Progenitor cell of endocrine pancreas (in vitro differentiated cells): Measurements from ENCODE around the gene SH2D1B. TPM values are rescaled to one million over a fixed set of nuclear protein-coding genes. Genes with fewer than 3 reads are reported as not detected.
"Not testable (repeated sequence)": the region's sequence is repeated elsewhere in the genome, so short reads cannot be mapped to it uniquely, and the experiment has no call there.

Experiments
- DNase-seq: peaks from one replicate; pipeline ENCODE4 v3.0.0; 2021; ENCODE audit warnings: low spot score; ENCODE audit not compliant: unreplicated experiment
- H3K27ac Mint-ChIP-seq: 2 replicates; pipeline ENCODE4 v1.8.0; 2021; ENCODE audit warnings: mild to moderate bottlenecking, moderate library complexity, mixed read lengths
- H3K27me3 Mint-ChIP-seq: 2 replicates; pipeline ENCODE4 v1.8.0; 2021; ENCODE audit warnings: mixed read lengths
- H3K36me3 Mint-ChIP-seq: 2 replicates; pipeline ENCODE4 v1.8.0; 2022; ENCODE audit warnings: mixed read lengths; ENCODE audit not compliant: insufficient read depth
- H3K4me1 Mint-ChIP-seq: 2 replicates; pipeline ENCODE4 v1.8.0; 2021; ENCODE audit warnings: low read depth, mixed read lengths
- H3K4me3 Mint-ChIP-seq: 2 replicates; pipeline ENCODE4 v1.8.0; 2021; ENCODE audit warnings: low read depth, mild to moderate bottlenecking, moderate library complexity, mixed read lengths
- H3K9me3 Mint-ChIP-seq: 2 replicates; pipeline ENCODE4 v1.8.0; 2021; ENCODE audit warnings: low read depth, mixed read lengths
- CTCF ChIP-seq: fragments of 200-600 bp; sonication (generic); IDR thresholded peaks from one replicate; pipeline ENCODE4 v1.5.0; 2021; ENCODE audit warnings: antibody characterized with exemption, mild to moderate bottlenecking; ENCODE audit not compliant: unreplicated experiment
- long read RNA-seq: library from polyadenylated mRNA; unstranded; transcript quantifications from one replicate; pipeline ENCODE4 v2.0.0, GENCODE V29; 2020
- total RNA-seq: library from RNA; stranded (reverse); gene quantifications from 2 replicates; pipeline ENCODE4 v1.2.1, GENCODE V29; 2021

Gene SH2D1B
- total RNA-seq: not detected in 2 replicates
- long read RNA-seq: 0 reads

- Mint-ChIP-seq H3K27me3 (peaks cover 6% of the 10 kb centered on the region), H3K27ac (no peak within 1 kb of the TSS), H3K36me3 (no peaks in the 10 kb centered on the region), H3K4me3 (no peak within 1 kb of the TSS), H3K9me3 (peaks cover 10% of the 10 kb centered on the region), H3K4me1 (no peaks in the 10 kb centered on the region)
- TF ChIP-seq CTCF: no peak
- no peak for DNase-seq
These were observed at the start of gene SH2D1B for GRCh38 chr1:162412002-162412401. SH2D1B (minus strand) TSS chr1:162412136; CDS start chr1:162412016, 120 bp downstream.

GRCh38 chr1:162458236-162458635, 46.3 kb upstream of the SH2D1B start:
- H3K36me3 Mint-ChIP-seq: no peaks in the 10 kb centered on the region
- H3K27me3 Mint-ChIP-seq: no peaks in the 10 kb centered on the region
- DNase-seq: no peak
- no peak for TF ChIP-seq CTCF
- no peak overlapping the region for H3K4me3 Mint-ChIP-seq
- H3K4me1 Mint-ChIP-seq: peaks cover 2% of the 10 kb centered on the region
- no peak overlapping the region for H3K27ac Mint-ChIP-seq
- peaks cover 3% of the 10 kb centered on the region for H3K9me3 Mint-ChIP-seq

- Mint-ChIP-seq H3K4me3 (no peak overlapping the region), H3K9me3 (peaks cover 6% of the 10 kb centered on the region), H3K27ac (no peak overlapping the region), H3K27me3 (no peaks in the 10 kb centered on the region), H3K4me1 (peaks cover 4% of the 10 kb centered on the region), H3K36me3 (peaks cover 2% of the 10 kb centered on the region)
- DNase-seq: no peak
- no peak for TF ChIP-seq CTCF
These were observed 44.4 kb upstream of the SH2D1B start for GRCh38 chr1:162456323-162456722.

GRCh38 chr1:162454361-162454760, 42.4 kb upstream of the SH2D1B start:
- not testable (repeated sequence) for DNase-seq, H3K4me3 Mint-ChIP-seq, H3K27me3 Mint-ChIP-seq, H3K4me1 Mint-ChIP-seq, H3K9me3 Mint-ChIP-seq, H3K36me3 Mint-ChIP-seq, H3K27ac Mint-ChIP-seq

GRCh38 chr1:162446946-162447345, 35.0 kb upstream of the SH2D1B start:
- no peak for DNase-seq
- Mint-ChIP-seq H3K4me3 (no peak overlapping the region), H3K4me1 (peaks cover 2% of the 10 kb centered on the region), H3K9me3 (peaks cover 4% of the 10 kb centered on the region), H3K27ac (no peak overlapping the region), H3K36me3 (peaks cover 2% of the 10 kb centered on the region), H3K27me3 (peaks cover 12% of the 10 kb centered on the region)
- TF ChIP-seq CTCF: no peak

GRCh38 chr1:162444903-162445302, 33.0 kb upstream of the SH2D1B start:
- H3K4me3 Mint-ChIP-seq: no peak overlapping the region
- no peaks in the 10 kb centered on the region for H3K4me1 Mint-ChIP-seq
- H3K36me3 Mint-ChIP-seq: no peaks in the 10 kb centered on the region
- no peak for TF ChIP-seq CTCF
- DNase-seq: no peak
- peaks cover 14% of the 10 kb centered on the region for H3K27me3 Mint-ChIP-seq
- no peaks in the 10 kb centered on the region for H3K9me3 Mint-ChIP-seq
- no peak overlapping the region for H3K27ac Mint-ChIP-seq

- not testable (repeated sequence) for DNase-seq, H3K4me1 Mint-ChIP-seq, H3K36me3 Mint-ChIP-seq, H3K27ac Mint-ChIP-seq, H3K27me3 Mint-ChIP-seq, H3K4me3 Mint-ChIP-seq, H3K9me3 Mint-ChIP-seq
These were observed 21.2 kb upstream of the SH2D1B start for GRCh38 chr1:162432977-162433713.
